Ovary (tissue), 3 donors: Measurements from ENCODE around the gene INS.

Source experiments
- CTCF ChIP-seq, 3 donors: fragments of 450-650 bp in 2 of 3; fragments of 200-600 bp in 1 of 3; IDR thresholded peaks; one replicate each; pipeline versions ENCODE4 v1.5.1 to v1.8.0; 2016 to 2022; ENCODE audit warnings: antibody characterized with exemption in 3 of 3, mild to moderate bottlenecking in 1 of 3
- POLR2A ChIP-seq: fragments of 450-650 bp; IDR thresholded peaks from one replicate; pipeline ENCODE4 v1.6.1; 2017; ENCODE audit warnings: antibody characterized with exemption, mild to moderate bottlenecking, moderate library complexity
- donor health status: DM: no; HTN: no; CAD: no.

GRCh38 chr11:2136209-2136951, 24.6 kb downstream of the INS start:
- TF ChIP-seq CTCF (IDR thresholded peaks at IDR 0.05) (no peak), POLR2A (no peak)
